Activated CD8-positive, alpha-beta T cell treated with anti-CD3 and anti-CD28 coated beads, Interleukin-2, amount 10 ng/mL, durations not matched to agents 7 days and 5 days (primary cell): ENCODE measurements around the gene NAA15. TPM values are rescaled to one million over a fixed set of nuclear protein-coding genes. Genes with fewer than 3 reads are reported as not detected.
"Not testable (repeated sequence)": the region's sequence is repeated elsewhere in the genome, so short reads cannot be mapped to it uniquely, and the experiment has no call there.

ENCODE experiments used
- ATAC-seq: fragments of 150-1000 bp; cut with Tn5 transposase; one replicate; pipeline ENCODE4 v1.10.0; 2021; ENCODE audit warnings: moderate library complexity
- CTCF ChIA-PET: fragments of 350-600 bp; sonication (Branson Sonifier 250); formaldehyde crosslinking; loops from one replicate; lab custom pipeline; 2021; ENCODE audit warnings: antibody characterized with exemption; lab: Charles Lee
- POLR2A ChIA-PET: fragments of 350-600 bp; sonication (Branson Sonifier 250); formaldehyde crosslinking; loops from one replicate; lab custom pipeline; 2021; ENCODE audit warnings: antibody characterized with exemption; lab: Charles Lee
- DNase-seq: peaks from one replicate; pipeline ENCODE4 v3.0.0-alpha.2; 2020
- H3K27ac Mint-ChIP-seq: one replicate; pipeline ENCODE4 v1.8.0; 2021; ENCODE audit warnings: mild to moderate bottlenecking, mixed read lengths
- H3K27me3 Mint-ChIP-seq: one replicate; pipeline ENCODE4 v1.8.0; 2021; ENCODE audit warnings: low read depth, mixed read lengths
- H3K36me3 Mint-ChIP-seq: one replicate; pipeline ENCODE4 v1.8.0; 2021; ENCODE audit warnings: low read depth, mixed read lengths
- H3K4me1 Mint-ChIP-seq: one replicate; pipeline ENCODE4 v1.8.0; 2021; ENCODE audit warnings: low read depth, mixed read lengths
- H3K4me3 Mint-ChIP-seq: one replicate; pipeline ENCODE4 v1.8.0; 2021; ENCODE audit warnings: mild to moderate bottlenecking, mixed read lengths
- H3K9me3 Mint-ChIP-seq: one replicate; pipeline ENCODE4 v1.8.0; 2022; ENCODE audit warnings: mixed read lengths; ENCODE audit not compliant: insufficient read depth
- total RNA-seq, 2 experiments: library from RNA; stranded (reverse); gene quantifications; one replicate each; pipeline ENCODE4 v1.2.3, GENCODE V29; 2021

NAA15 gene
- total RNA-seq, 2 experiments from 2014 or later, result 61.2 to 66.2 TPM

GRCh38 chr4:139299536-139299935, 1.8 kb upstream of the NAA15 start:
- ChIA-PET POLR2A (interaction anchor here (0.9 to 4.1 kb wide), 2 partner anchors 119 to 216 kb away, joined by 3 to 24 read pairs; no protein-coding TSS in a partner anchor), CTCF (interaction anchor here (0.8 to 2.9 kb wide), 7 partner anchors 33 to 269 kb away, joined by 3 to 16 read pairs (median 6); no protein-coding TSS in a partner anchor)
- H3K36me3 Mint-ChIP-seq, result peaks cover 28% of the 10 kb centered on the region
- no peaks in the 10 kb centered on the region for H3K27me3 Mint-ChIP-seq
- no peaks in the 10 kb centered on the region for H3K9me3 Mint-ChIP-seq
- H3K4me3 Mint-ChIP-seq, result peak overlapping the region; percentile 99
- DNase-seq (no peak), ATAC-seq (no peak)
- H3K27ac Mint-ChIP-seq, result no peak overlapping the region
- H3K4me1 Mint-ChIP-seq, result peaks cover 54% of the 10 kb centered on the region

GRCh38 chr4:139300431-139301112, 733 bp upstream of the NAA15 start:
- H3K4me3 Mint-ChIP-seq, result peak overlapping the region; percentile 99
- H3K9me3 Mint-ChIP-seq, result no peaks in the 10 kb centered on the region
- peak overlapping the region; percentile 100 for H3K27ac Mint-ChIP-seq
- ChIA-PET POLR2A (interaction anchor here (0.6 to 4.1 kb wide), 20 partner anchors 8 to 353 kb away, joined by 3 to 28 read pairs (median 4); partner anchors contain the start of genes ELF2, RAB33B and SETD7), CTCF (interaction anchor here (0.8 to 3.3 kb wide), 12 partner anchors 8 to 272 kb away, joined by 3 to 16 read pairs (median 4); no protein-coding TSS in a partner anchor)
- DNase-seq (peak; percentile 40), ATAC-seq (peak; percentile 10)
- H3K4me1 Mint-ChIP-seq, result peaks cover 63% of the 10 kb centered on the region
- H3K36me3 Mint-ChIP-seq, result peaks cover 31% of the 10 kb centered on the region
- no peaks in the 10 kb centered on the region for H3K27me3 Mint-ChIP-seq

GRCh38 chr4:139301821-139302611, 711 bp downstream of the NAA15 start, which contains the start of gene NDUFC1:
NDUFC1 (minus strand) TSS chr4:139302477; CDS start chr4:139295798, 6,679 bp downstream.
- ATAC-seq (peak; percentile 54), DNase-seq (peak; percentile 73)
- Mint-ChIP-seq H3K9me3 (no peaks in the 10 kb centered on the region), H3K27me3 (no peaks in the 10 kb centered on the region), H3K4me1 (peaks cover 55% of the 10 kb centered on the region), H3K4me3 (peak within 1 kb of the TSS; percentile 99), H3K36me3 (peaks cover 43% of the 10 kb centered on the region), H3K27ac (peak within 1 kb of the TSS; percentile 100)
- ChIA-PET CTCF (interaction anchor here (1.0 to 3.3 kb wide), 7 partner anchors 10 to 273 kb away, joined by 3 to 16 read pairs (median 10); no protein-coding TSS in a partner anchor), POLR2A (interaction anchor here (0.7 to 4.1 kb wide), 18 partner anchors 9 to 255 kb away, joined by 3 to 28 read pairs (median 4); partner anchors contain the start of genes ELF2, RAB33B and SETD7)

GRCh38 chr4:139304920-139305319, 3.6 kb downstream of the NAA15 start:
- Mint-ChIP-seq H3K4me3 (no peak overlapping the region), H3K36me3 (peaks cover 53% of the 10 kb centered on the region), H3K27ac (no peak overlapping the region), H3K4me1 (peaks cover 45% of the 10 kb centered on the region), H3K27me3 (no peaks in the 10 kb centered on the region), H3K9me3 (no peaks in the 10 kb centered on the region)
- ATAC-seq, result no peak
- no peak for DNase-seq
- ChIA-PET CTCF (no interaction called here), POLR2A (interaction anchor here (0.7 to 0.8 kb wide), 2 partner anchors 10 to 16 kb away, joined by 3 to 4 read pairs; no protein-coding TSS in a partner anchor)

- Mint-ChIP-seq H3K27me3 (no peaks in the 10 kb centered on the region), H3K4me1 (peaks cover 62% of the 10 kb centered on the region), H3K9me3 (no peaks in the 10 kb centered on the region), H3K27ac (peak overlapping the region; percentile 16), H3K4me3 (no peak overlapping the region), H3K36me3 (peaks cover 42% of the 10 kb centered on the region)
- DNase-seq (no peak), ATAC-seq (no peak)
- ChIA-PET POLR2A (interaction anchor here (3.5 kb wide), 1 partner anchor 10 kb away, joined by 24 read pairs; the partner anchor contains the start of genes NAA15 and NDUFC1), CTCF (interaction anchor here (1.0 to 2.8 kb wide), 5 partner anchors 10 to 40 kb away, joined by 3 to 16 read pairs (median 4); partner anchors contain the start of genes NAA15 and NDUFC1)
Measured at GRCh38 chr4:139311909-139312308, 10.6 kb downstream of the NAA15 start.

GRCh38 chr4:139312552-139313332, 11.4 kb downstream of the NAA15 start:
- ATAC-seq, result no peak
- Mint-ChIP-seq H3K27me3 (no peaks in the 10 kb centered on the region), H3K27ac (peak overlapping the region; percentile 29), H3K9me3 (no peaks in the 10 kb centered on the region), H3K36me3 (peaks cover 45% of the 10 kb centered on the region), H3K4me1 (peaks cover 62% of the 10 kb centered on the region), H3K4me3 (no peak overlapping the region)
- POLR2A ChIA-PET, result interaction anchor here (3.5 kb wide), 1 partner anchor 11 kb away, joined by 24 read pairs; the partner anchor contains the start of genes NAA15 and NDUFC1
- no peak for DNase-seq
- CTCF ChIA-PET, result interaction anchor here (1.2 to 2.8 kb wide), 3 partner anchors 11 to 39 kb away, joined by 3 to 16 read pairs (median 5); partner anchors contain the start of genes NAA15 and NDUFC1

GRCh38 chr4:139313414-139313813, 12.1 kb downstream of the NAA15 start:
- CTCF ChIA-PET, result interaction anchor here (0.8 to 2.8 kb wide), 2 partner anchors 11 to 18 kb away, joined by 3 to 16 read pairs; partner anchors contain the start of genes NAA15 and NDUFC1

GRCh38 chr4:139314047-139314800, 12.9 kb downstream of the NAA15 start:
- ChIA-PET POLR2A (interaction anchor here (0.6 to 3.5 kb wide), 3 partner anchors 12 to 13 kb away, joined by 3 to 24 read pairs (median 3); partner anchors contain the start of genes NAA15 and NDUFC1), CTCF (interaction anchor here (0.8 kb wide), 1 partner anchor 19 kb away, joined by 3 read pairs; no protein-coding TSS in a partner anchor)
- Mint-ChIP-seq H3K4me1 (peaks cover 62% of the 10 kb centered on the region), H3K27ac (peak overlapping the region; percentile 60), H3K27me3 (no peaks in the 10 kb centered on the region), H3K36me3 (peaks cover 44% of the 10 kb centered on the region), H3K9me3 (no peaks in the 10 kb centered on the region), H3K4me3 (no peak overlapping the region)
- DNase-seq (no peak), ATAC-seq (peak; percentile 67)

More at GRCh38 chr4:139313414-139313813, 12.1 kb downstream of the NAA15 start:
- H3K27me3 Mint-ChIP-seq, H3K4me3 Mint-ChIP-seq, H3K27ac Mint-ChIP-seq, H3K9me3 Mint-ChIP-seq, ATAC-seq, DNase-seq: not testable (repeated sequence)
- Mint-ChIP-seq H3K4me1 (peaks cover 62% of the 10 kb centered on the region), H3K36me3 (peaks cover 45% of the 10 kb centered on the region)
- POLR2A ChIA-PET, result interaction anchor here (3.5 kb wide), 1 partner anchor 12 kb away, joined by 24 read pairs; the partner anchor contains the start of genes NAA15 and NDUFC1

- POLR2A ChIA-PET, result interaction anchor here (1.0 kb wide), 1 partner anchor 14 kb away, joined by 3 read pairs; the partner anchor contains the start of gene NAA15
Measured at GRCh38 chr4:139315221-139315675, 13.9 kb downstream of the NAA15 start.

More at GRCh38 chr4:139315221-139315675, 13.9 kb downstream of the NAA15 start:
- ATAC-seq (no peak), DNase-seq (no peak)
- no peaks in the 10 kb centered on the region for H3K27me3 Mint-ChIP-seq
- H3K4me1 Mint-ChIP-seq, result peaks cover 64% of the 10 kb centered on the region
- peaks cover 46% of the 10 kb centered on the region for H3K36me3 Mint-ChIP-seq
- CTCF ChIA-PET, result interaction anchor here (1.2 kb wide), 1 partner anchor 20 kb away, joined by 3 read pairs; no protein-coding TSS in a partner anchor
- peak overlapping the region; percentile 57 for H3K27ac Mint-ChIP-seq
- no peaks in the 10 kb centered on the region for H3K9me3 Mint-ChIP-seq
- H3K4me3 Mint-ChIP-seq, result no peak overlapping the region
